PC-3 (cell line): Measurements from ENCODE around the gene TSHZ2. TPM values are rescaled to one million over a fixed set of nuclear protein-coding genes. Genes with fewer than 3 reads are reported as not detected.

Source experiments
- ATAC-seq: fragments of 200-7000 bp; cut with Tn5 transposase; 2 replicates; pipeline ENCODE4 v1.9.1; 2020; ENCODE audit warnings: mild to moderate bottlenecking, moderate library complexity
- BruUV-seq: library from RNA; stranded (reverse); fragments of 400-500 nt; replicated peaks from 2 replicates; lab custom pipeline; 2021; lab: Mats Ljungman, UMichigan
- CTCF ChIA-PET: fragments of 300-600 bp; sonication (Branson Sonifier 250); formaldehyde crosslinking; loops from one replicate; lab custom pipeline; 2022; ENCODE audit warnings: antibody characterized with exemption; lab: Charles Lee
- POLR2A ChIA-PET: fragments of 300-600 bp; sonication (Branson Sonifier 250); formaldehyde crosslinking; loops from one replicate; lab custom pipeline; 2022; ENCODE audit warnings: antibody characterized with exemption; ENCODE audit not compliant: unreplicated experiment; lab: Charles Lee
- DNase-seq: peaks from one replicate; pipeline ENCODE4 v3.0.0-alpha.2; 2015
- H2AFZ ChIP-seq: fragments of 300-600 bp; sonication (generic); 2 replicates; pipeline ENCODE4 v1.6.0; 2016; ENCODE audit warnings: antibody characterized with exemption, low read length
- H3F3A ChIP-seq: fragments of 300-600 bp; sonication (generic); one replicate; pipeline ENCODE4 v1.6.0; 2017; ENCODE audit warnings: antibody characterized with exemption, low read length, control low read depth, mild to moderate bottlenecking; ENCODE audit not compliant: unreplicated experiment
- H3K27ac ChIP-seq: fragments of 300-600 bp; sonication (generic); 2 replicates; pipeline ENCODE4 v1.5.1; 2016; ENCODE audit warnings: mild to moderate bottlenecking, low read length
- H3K27me3 ChIP-seq: fragments of 300-600 bp; sonication (generic); 2 replicates; pipeline ENCODE4 v1.6.1; 2016; ENCODE audit warnings: low read length, mixed read lengths
- H3K36me3 ChIP-seq: fragments of 300-600 bp; sonication (generic); 2 replicates; pipeline ENCODE4 v1.6.1; 2016; ENCODE audit warnings: low read depth, mixed run types, low read length, mixed read lengths
- H3K4me1 ChIP-seq: fragments of 300-600 bp; sonication (generic); 2 replicates; pipeline ENCODE4 v1.5.1; 2016; ENCODE audit warnings: low read length; ENCODE audit not compliant: insufficient read depth
- H3K4me2 ChIP-seq: fragments of 300-600 bp; sonication (generic); 2 replicates; pipeline ENCODE4 v1.6.0; 2016; ENCODE audit warnings: low read length
- H3K4me3 ChIP-seq: fragments of 300-600 bp; sonication (generic); 2 replicates; pipeline ENCODE4 v1.5.1; 2016; ENCODE audit warnings: mild to moderate bottlenecking, low read length, mixed read lengths
- H3K79me2 ChIP-seq: fragments of 300-600 bp; sonication (generic); 2 replicates; pipeline ENCODE4 v1.6.1; 2017; ENCODE audit warnings: low read length, mixed read lengths
- H3K9ac ChIP-seq: fragments of 300-600 bp; sonication (generic); 2 replicates; pipeline ENCODE4 v1.6.0; 2016; ENCODE audit warnings: mild to moderate bottlenecking, low read length
- H3K9me2 ChIP-seq: fragments of 300-600 bp; sonication (generic); replicated peaks from 2 replicates; pipeline ENCODE4 v1.6.1; 2016; ENCODE audit warnings: mixed run types, low read length, mixed read lengths
- H3K9me3 ChIP-seq: fragments of 300-600 bp; sonication (generic); 2 replicates; pipeline ENCODE4 v1.6.1; 2016; ENCODE audit warnings: low read length, mixed read lengths
- H4K20me1 ChIP-seq: fragments of 300-600 bp; sonication (generic); 2 replicates; pipeline ENCODE4 v1.6.1; 2016; ENCODE audit warnings: low read length, mixed read lengths
- EZH2 ChIP-seq: fragments of 300-600 bp; sonication (generic); IDR thresholded peaks from one replicate; pipeline ENCODE4 v1.6.1; 2017; ENCODE audit warnings: antibody characterized with exemption, mild to moderate bottlenecking, low read length; ENCODE audit not compliant: unreplicated experiment
- EZH2phosphoT487 ChIP-seq: fragments of 300-600 bp; sonication (generic); IDR thresholded peaks from 2 replicates; pipeline ENCODE4 v1.6.1; 2018; ENCODE audit warnings: mild to moderate bottlenecking, antibody characterized with exemption, low read length, borderline replicate concordance
- intact Hi-C: fragments of 100-400 bp; cut with micrococcal nuclease; formaldehyde crosslinking; loops from 2 replicates; pipeline ENCODE4 v1.9.0; 2023
- total RNA-seq: library from RNA; depleted of rRNA; stranded (reverse); fragments of >200 nt; gene quantifications from 2 replicates; pipeline ENCODE4 v1.2.3, GENCODE V29; 2014
- TF ChIP-seq, protein P1 (sequence below): fragments of 300-600 bp; sonication (generic); conservative IDR thresholded peaks from 2 replicates; pipeline ENCODE4 v1.5.1; 2017; ENCODE audit warnings: antibody characterized with exemption, low read depth, mild to moderate bottlenecking, low read length

The TSHZ2 gene
- total RNA-seq, 1 experiment from 2014 or later: not detected

DNA sequence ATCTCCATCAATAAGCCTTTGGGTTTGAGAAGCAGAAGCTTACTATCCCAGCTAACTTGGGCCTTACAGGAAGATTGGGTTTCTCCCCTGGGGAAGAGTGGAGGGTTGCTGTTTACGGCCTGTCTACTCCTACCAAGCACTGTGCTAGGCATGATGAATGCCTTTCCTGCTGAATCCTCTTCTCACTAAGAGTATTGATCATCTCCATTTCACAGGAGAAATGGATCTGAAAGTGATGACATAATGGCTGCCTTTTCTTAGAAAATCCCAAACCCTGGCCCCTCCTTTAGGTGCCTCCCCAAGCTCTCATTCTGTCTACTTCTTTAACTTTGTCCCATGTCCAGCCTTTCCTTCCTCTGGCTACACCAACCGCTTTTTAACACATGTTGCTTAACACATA is 66.1 kb downstream of the TSHZ2 start:
- BruUV-seq: no TSS peak
- DNase-seq (no peak), ATAC-seq (no peak)
- Histone ChIP-seq H2AFZ (no peak overlapping the region), H4K20me1 (no peaks in the 10 kb centered on the region), H3K4me3 (no peak overlapping the region), H3K4me1 (no peaks in the 10 kb centered on the region), H3K27me3 (peaks cover 19% of the 10 kb centered on the region), H3K9me3 (no peaks in the 10 kb centered on the region), H3K27ac (no peak overlapping the region), H3K36me3 (no peaks in the 10 kb centered on the region), H3K9me2 (no peaks in the 10 kb centered on the region), H3F3A (no peaks in the 10 kb centered on the region), H3K79me2 (no peaks in the 10 kb centered on the region), H3K9ac (no peak overlapping the region), H3K4me2 (no peak overlapping the region)
- ChIA-PET POLR2A (no interaction called here), CTCF (no interaction called here)
- no peak for TF ChIP-seq EZH2phosphoT487
- no peak for TF ChIP-seq EZH2
- TF ChIP-seq, protein P1, sequence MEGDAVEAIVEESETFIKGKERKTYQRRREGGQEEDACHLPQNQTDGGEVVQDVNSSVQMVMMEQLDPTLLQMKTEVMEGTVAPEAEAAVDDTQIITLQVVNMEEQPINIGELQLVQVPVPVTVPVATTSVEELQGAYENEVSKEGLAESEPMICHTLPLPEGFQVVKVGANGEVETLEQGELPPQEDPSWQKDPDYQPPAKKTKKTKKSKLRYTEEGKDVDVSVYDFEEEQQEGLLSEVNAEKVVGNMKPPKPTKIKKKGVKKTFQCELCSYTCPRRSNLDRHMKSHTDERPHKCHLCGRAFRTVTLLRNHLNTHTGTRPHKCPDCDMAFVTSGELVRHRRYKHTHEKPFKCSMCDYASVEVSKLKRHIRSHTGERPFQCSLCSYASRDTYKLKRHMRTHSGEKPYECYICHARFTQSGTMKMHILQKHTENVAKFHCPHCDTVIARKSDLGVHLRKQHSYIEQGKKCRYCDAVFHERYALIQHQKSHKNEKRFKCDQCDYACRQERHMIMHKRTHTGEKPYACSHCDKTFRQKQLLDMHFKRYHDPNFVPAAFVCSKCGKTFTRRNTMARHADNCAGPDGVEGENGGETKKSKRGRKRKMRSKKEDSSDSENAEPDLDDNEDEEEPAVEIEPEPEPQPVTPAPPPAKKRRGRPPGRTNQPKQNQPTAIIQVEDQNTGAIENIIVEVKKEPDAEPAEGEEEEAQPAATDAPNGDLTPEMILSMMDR: no peak
- intact Hi-C loops: no loop called here

DNA sequence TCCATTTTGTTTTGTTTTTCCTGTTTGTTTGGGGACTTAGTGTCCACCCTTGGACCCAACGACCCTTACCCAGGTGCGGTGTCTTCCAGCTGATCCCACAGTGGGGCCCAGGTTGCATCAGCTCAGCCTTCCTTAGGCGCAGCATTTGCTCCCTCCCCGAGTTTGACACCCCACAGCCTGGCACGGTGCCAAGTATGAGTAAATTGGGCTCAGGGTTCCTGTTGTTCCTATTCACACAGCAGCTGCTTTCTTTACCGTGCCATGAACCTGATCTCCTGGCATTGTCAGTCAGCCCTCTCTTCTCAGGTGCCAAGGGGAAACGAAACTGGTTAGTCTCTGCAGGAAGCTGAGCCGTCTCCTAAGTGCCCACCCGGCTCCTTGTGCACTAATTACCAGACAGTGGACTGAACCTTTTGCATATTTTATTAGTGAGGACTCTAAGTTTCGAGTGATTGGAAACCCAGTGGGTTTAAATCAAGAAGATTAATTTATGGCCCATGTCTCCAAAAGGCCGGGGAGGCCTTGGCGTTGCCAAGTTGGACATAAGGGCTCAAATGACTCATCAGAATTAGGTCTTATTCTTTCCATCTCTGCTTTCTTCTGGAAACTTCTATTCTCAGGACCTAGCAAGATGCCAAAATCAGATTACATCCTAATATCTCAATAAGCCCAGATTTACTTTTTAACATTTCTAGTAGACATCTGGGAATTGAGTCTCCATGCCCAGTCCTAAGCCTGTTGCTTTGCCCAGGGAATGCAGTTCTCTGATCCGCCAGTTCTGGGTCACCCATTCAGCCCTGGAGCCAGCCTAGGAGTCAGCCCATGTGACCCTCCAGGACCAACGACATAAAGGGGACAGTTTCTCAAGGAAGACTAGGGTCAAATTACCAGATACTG is 68.8 kb downstream of the TSHZ2 start:
- Histone ChIP-seq H3K36me3 (no peaks in the 10 kb centered on the region), H3F3A (no peaks in the 10 kb centered on the region), H3K4me1 (no peaks in the 10 kb centered on the region), H3K4me3 (no peak overlapping the region), H3K9ac (no peak overlapping the region), H3K9me2 (no peaks in the 10 kb centered on the region), H3K4me2 (no peak overlapping the region), H3K79me2 (no peaks in the 10 kb centered on the region), H3K27me3 (peaks cover 9% of the 10 kb centered on the region; the same call in 1 of the 2 replicates), H4K20me1 (no peaks in the 10 kb centered on the region), H3K9me3 (no peaks in the 10 kb centered on the region), H3K27ac (no peak overlapping the region), H2AFZ (no peak overlapping the region)
- ChIA-PET CTCF (no interaction called here), POLR2A (no interaction called here)
- BruUV-seq: no TSS peak
- TF ChIP-seq EZH2phosphoT487 (no peak), EZH2 (no peak)
- TF ChIP-seq, protein P1: no peak
- DNase-seq: no peak
- intact Hi-C loops: no loop called here
- no peak for ATAC-seq

DNA sequence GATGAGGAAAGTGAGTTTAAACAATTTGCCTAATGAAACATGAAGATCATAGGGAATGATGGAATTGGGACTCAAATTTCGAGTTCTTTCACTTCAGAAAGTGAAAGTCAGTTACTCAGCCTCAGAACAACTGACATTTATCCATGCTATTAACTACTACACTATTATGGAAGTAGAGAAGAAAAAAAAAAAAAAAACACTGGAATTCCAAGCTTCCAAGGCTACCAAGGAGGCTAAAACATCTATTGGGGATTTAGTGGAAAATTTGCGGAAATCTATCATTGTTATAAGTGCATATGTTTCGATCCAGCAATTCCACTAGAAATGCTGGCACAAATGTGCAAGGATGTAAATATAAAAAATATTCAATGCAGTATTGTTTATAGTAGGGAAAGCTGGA is 70.4 kb downstream of the TSHZ2 start:
- no TSS peak for BruUV-seq
- no peaks in the 10 kb centered on the region for H4K20me1 ChIP-seq
- no peaks in the 10 kb centered on the region for H3K9me2 ChIP-seq
- intact Hi-C loops: no loop called here
- no peak overlapping the region for H2AFZ ChIP-seq
- TF ChIP-seq EZH2phosphoT487 (no peak), EZH2 (no peak)
- TF ChIP-seq, protein P1: no peak
- no peaks in the 10 kb centered on the region for H3K4me1 ChIP-seq
- H3K4me2 ChIP-seq: no peak overlapping the region
- H3K27me3 ChIP-seq: peaks cover 8% of the 10 kb centered on the region; the same call in 1 of the 2 replicates
- no peak overlapping the region for H3K4me3 ChIP-seq
- no peak overlapping the region for H3K27ac ChIP-seq
- no peaks in the 10 kb centered on the region for H3F3A ChIP-seq
- ChIA-PET CTCF (no interaction called here), POLR2A (no interaction called here)
- DNase-seq: no peak
- H3K9me3 ChIP-seq: no peaks in the 10 kb centered on the region
- H3K79me2 ChIP-seq: no peaks in the 10 kb centered on the region
- ATAC-seq: no peak
- no peak overlapping the region for H3K9ac ChIP-seq
- H3K36me3 ChIP-seq: no peaks in the 10 kb centered on the region
